Measurements from ENCODE around the gene KLLN. TPM values are rescaled to one million over a fixed set of nuclear protein-coding genes. Genes with fewer than 3 reads are reported as not detected.

The KLLN gene
- total and polyA plus RNA-seq, 9 of the 15 experiments (the other 6 are each of a cell fraction or from before 2014, with no cell fraction given): 0.07 to 0.40 (median 0.25) TPM

- TF ChIP-seq ZNF143 (CRISPR knock-in tag; IDR thresholded peaks at IDR 0.05) (no peak), RCOR1 (IDR thresholded peaks at IDR 0.05; ENCODE audit: borderline replicate concordance in 1 of 2, low read depth in 2 of 2, low read length in 2 of 2) (0 out of 4 replicates have a peak, but pooled peaks of 1 of the 2 experiments have one; percentile 49), NR1H2 (CRISPR knock-in tag; IDR thresholded peaks at IDR 0.05) (no peak), FOS (IDR thresholded peaks at IDR 0.05; ENCODE audit: extremely low read depth, insufficient read length) (no peak), HMG20A (CRISPR knock-in tag; conservative IDR thresholded peaks at IDR 0.05) (no peak), AFF4 (CRISPR knock-in tag; IDR thresholded peaks at IDR 0.05) (0 out of 2 replicates have a peak, but pooled peaks have one; percentile 60), FOXJ3 (CRISPR knock-in tag; IDR thresholded peaks at IDR 0.05) (no peak), MTA3 (IDR thresholded peaks at IDR 0.05; ENCODE audit: borderline replicate concordance) (0 out of 2 replicates have a peak, but pooled peaks have one; percentile 77), STAG1 (CRISPR knock-in tag; IDR thresholded peaks at IDR 0.05; ENCODE audit: borderline replicate concordance) (no peak), GTF2B (IDR thresholded peaks at IDR 0.05; ENCODE audit: extremely low read depth, insufficient read length) (no peak), ZNF589 (CRISPR knock-in tag; IDR thresholded peaks at IDR 0.05; ENCODE audit: low read depth) (peak; percentile 43; the same call in 1 of the 2 replicates), PYGO2 (tag; IDR thresholded peaks at IDR 0.05) (no peak), SMARCC2 (IDR thresholded peaks at IDR 0.05; ENCODE audit: low read depth) (no peak), BCOR (IDR thresholded peaks at IDR 0.05) (peak; percentile 72; the same call in 1 of the 2 replicates), CTCFL (IDR thresholded peaks at IDR 0.05; ENCODE audit: borderline replicate concordance, insufficient read depth, low read depth, low read length, poor library complexity, severe bottlenecking) (no peak), EHMT2 (IDR thresholded peaks at IDR 0.05) (no peak), TAF9B (IDR thresholded peaks at IDR 0.05; ENCODE audit: partially characterized antibody) (peak; percentile 72)
Observed at GRCh38 chr10:87861953-87862678, 1.2 kb downstream of the KLLN start (continued).
